NT2/D1 (cell line): ENCODE data around the gene SLC38A5.

ENCODE experiments used
- SUZ12 ChIP-seq: IDR thresholded peaks from 2 replicates; pipeline ENCODE4 v1.6.1; 2011; ENCODE audit not compliant: insufficient read length, insufficient read depth; ENCODE audit errors: extremely low read depth
- YY1 ChIP-seq: IDR thresholded peaks from 2 replicates; pipeline ENCODE4 v1.6.1; 2011; ENCODE audit not compliant: insufficient read length, insufficient read depth
- ZNF274 ChIP-seq: IDR thresholded peaks from 2 replicates; pipeline ENCODE4 v1.6.1; 2011; ENCODE audit warnings: mild to moderate bottlenecking, low read depth, low read length

GRCh38 chrX:48466696-48467095 lies 3.4 kb downstream of the SLC38A5 start:
- no peak for TF ChIP-seq ZNF274
- no peak for TF ChIP-seq YY1
- no peak for TF ChIP-seq SUZ12
